Activated CD4-positive, CD25-positive, alpha-beta regulatory T cell treated with anti-CD3 and anti-CD28 coated beads, Interleukin-2, amount 50 U/mL, for 72 hours (primary cell): ENCODE results near the gene TSHZ1.

ENCODE experiments used
- DNase-seq: peaks from one replicate; pipeline ENCODE4 v3.0.0; 2021

The TSHZ1 gene

GRCh38 chr18:75210274-75211001, at the start of gene TSHZ1:
TSHZ1 (plus strand) TSS chr18:75210797; CDS start chr18:75211877, 1,080 bp downstream.
- DNase-seq = no peak

- no peak for DNase-seq
Observed at GRCh38 chr18:75161256-75162028, 49.2 kb upstream of the TSHZ1 start.

- DNase-seq = no peak
Observed at GRCh38 chr18:75162467-75162866, 48.1 kb upstream of the TSHZ1 start.

GRCh38 chr18:75162978-75163377, 47.6 kb upstream of the TSHZ1 start:
- no peak for DNase-seq

- no peak for DNase-seq
Observed at GRCh38 chr18:75163736-75164135, 46.9 kb upstream of the TSHZ1 start.

- DNase-seq = no peak
Observed at GRCh38 chr18:75164479-75164878, 46.1 kb upstream of the TSHZ1 start.

- DNase-seq = no peak
Observed at GRCh38 chr18:75165926-75166325, 44.7 kb upstream of the TSHZ1 start.

- DNase-seq = no peak
Observed at GRCh38 chr18:75167137-75167536, 43.5 kb upstream of the TSHZ1 start.

GRCh38 chr18:75167759-75168618, 42.6 kb upstream of the TSHZ1 start:
- no peak for DNase-seq

- no peak for DNase-seq
Observed at GRCh38 chr18:75168619-75169018, 42.0 kb upstream of the TSHZ1 start.

- DNase-seq = no peak
Observed at GRCh38 chr18:75169411-75169810, 41.2 kb upstream of the TSHZ1 start.

GRCh38 chr18:75170022-75170789, 40.4 kb upstream of the TSHZ1 start:
- DNase-seq = no peak

GRCh38 chr18:75170916-75171315, 39.7 kb upstream of the TSHZ1 start:
- DNase-seq = no peak

GRCh38 chr18:75172299-75173124, 38.1 kb upstream of the TSHZ1 start:
- no peak for DNase-seq

GRCh38 chr18:75173125-75173432, 37.5 kb upstream of the TSHZ1 start:
- DNase-seq = no peak

- DNase-seq = no peak
Observed at GRCh38 chr18:75173738-75174137, 36.9 kb upstream of the TSHZ1 start.

GRCh38 chr18:75176849-75177248, 33.7 kb upstream of the TSHZ1 start:
- no peak for DNase-seq

GRCh38 chr18:75178376-75178775, 32.2 kb upstream of the TSHZ1 start:
- no peak for DNase-seq

GRCh38 chr18:75179819-75180600, 30.6 kb upstream of the TSHZ1 start:
- DNase-seq = no peak

- no peak for DNase-seq
Observed at GRCh38 chr18:75183524-75183923, 27.1 kb upstream of the TSHZ1 start.

- no peak for DNase-seq
Observed at GRCh38 chr18:75183973-75184493, 26.6 kb upstream of the TSHZ1 start.
